Measurements from ENCODE around the gene SCYGR5.

DNA sequence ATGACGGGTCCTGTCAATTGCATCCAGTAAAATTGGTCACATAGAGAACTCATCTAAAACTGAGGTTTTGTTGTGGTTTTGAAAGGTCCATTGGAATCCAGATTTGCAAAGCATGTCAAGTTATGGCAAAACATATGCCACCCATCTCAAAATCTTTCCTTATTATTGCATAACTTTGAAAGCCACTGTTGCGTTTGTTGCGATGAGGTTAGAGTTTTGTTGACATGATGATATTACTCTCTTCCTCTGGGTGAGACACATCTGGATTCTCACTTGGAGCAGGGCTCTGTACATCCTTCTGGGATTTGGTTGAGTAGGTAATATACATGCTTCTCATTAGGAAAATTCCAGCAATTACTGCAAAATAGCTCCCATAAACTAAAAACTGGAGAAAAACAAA lies 20.6 kb downstream of the SCYGR5 start:
- no peak for TF ChIP-seq GLIS2 (tag by site-specific recombination; IDR thresholded peaks at IDR 0.05)
- TF ChIP-seq ZBTB1 (tag by site-specific recombination; IDR thresholded peaks at IDR 0.05): no peak
- TF ChIP-seq, protein P1, sequence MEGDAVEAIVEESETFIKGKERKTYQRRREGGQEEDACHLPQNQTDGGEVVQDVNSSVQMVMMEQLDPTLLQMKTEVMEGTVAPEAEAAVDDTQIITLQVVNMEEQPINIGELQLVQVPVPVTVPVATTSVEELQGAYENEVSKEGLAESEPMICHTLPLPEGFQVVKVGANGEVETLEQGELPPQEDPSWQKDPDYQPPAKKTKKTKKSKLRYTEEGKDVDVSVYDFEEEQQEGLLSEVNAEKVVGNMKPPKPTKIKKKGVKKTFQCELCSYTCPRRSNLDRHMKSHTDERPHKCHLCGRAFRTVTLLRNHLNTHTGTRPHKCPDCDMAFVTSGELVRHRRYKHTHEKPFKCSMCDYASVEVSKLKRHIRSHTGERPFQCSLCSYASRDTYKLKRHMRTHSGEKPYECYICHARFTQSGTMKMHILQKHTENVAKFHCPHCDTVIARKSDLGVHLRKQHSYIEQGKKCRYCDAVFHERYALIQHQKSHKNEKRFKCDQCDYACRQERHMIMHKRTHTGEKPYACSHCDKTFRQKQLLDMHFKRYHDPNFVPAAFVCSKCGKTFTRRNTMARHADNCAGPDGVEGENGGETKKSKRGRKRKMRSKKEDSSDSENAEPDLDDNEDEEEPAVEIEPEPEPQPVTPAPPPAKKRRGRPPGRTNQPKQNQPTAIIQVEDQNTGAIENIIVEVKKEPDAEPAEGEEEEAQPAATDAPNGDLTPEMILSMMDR (tag by site-specific recombination; IDR thresholded peaks at IDR 0.05): no peak
- TF ChIP-seq ZNF707 (tag by site-specific recombination; IDR thresholded peaks at IDR 0.05): no peak
- no peak for TF ChIP-seq TCF7L2 (IDR thresholded peaks at IDR 0.05; ENCODE audit: borderline replicate concordance, low read depth, low read length)
- no peak for TF ChIP-seq ZNF654 (tag by site-specific recombination; IDR thresholded peaks at IDR 0.05; ENCODE audit: low read depth)
- TF ChIP-seq, protein P2, sequence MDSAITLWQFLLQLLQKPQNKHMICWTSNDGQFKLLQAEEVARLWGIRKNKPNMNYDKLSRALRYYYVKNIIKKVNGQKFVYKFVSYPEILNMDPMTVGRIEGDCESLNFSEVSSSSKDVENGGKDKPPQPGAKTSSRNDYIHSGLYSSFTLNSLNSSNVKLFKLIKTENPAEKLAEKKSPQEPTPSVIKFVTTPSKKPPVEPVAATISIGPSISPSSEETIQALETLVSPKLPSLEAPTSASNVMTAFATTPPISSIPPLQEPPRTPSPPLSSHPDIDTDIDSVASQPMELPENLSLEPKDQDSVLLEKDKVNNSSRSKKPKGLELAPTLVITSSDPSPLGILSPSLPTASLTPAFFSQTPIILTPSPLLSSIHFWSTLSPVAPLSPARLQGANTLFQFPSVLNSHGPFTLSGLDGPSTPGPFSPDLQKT (IDR thresholded peaks at IDR 0.05; ENCODE audit: borderline replicate concordance, low read depth, low read length): no peak
- TF ChIP-seq, protein P3, sequence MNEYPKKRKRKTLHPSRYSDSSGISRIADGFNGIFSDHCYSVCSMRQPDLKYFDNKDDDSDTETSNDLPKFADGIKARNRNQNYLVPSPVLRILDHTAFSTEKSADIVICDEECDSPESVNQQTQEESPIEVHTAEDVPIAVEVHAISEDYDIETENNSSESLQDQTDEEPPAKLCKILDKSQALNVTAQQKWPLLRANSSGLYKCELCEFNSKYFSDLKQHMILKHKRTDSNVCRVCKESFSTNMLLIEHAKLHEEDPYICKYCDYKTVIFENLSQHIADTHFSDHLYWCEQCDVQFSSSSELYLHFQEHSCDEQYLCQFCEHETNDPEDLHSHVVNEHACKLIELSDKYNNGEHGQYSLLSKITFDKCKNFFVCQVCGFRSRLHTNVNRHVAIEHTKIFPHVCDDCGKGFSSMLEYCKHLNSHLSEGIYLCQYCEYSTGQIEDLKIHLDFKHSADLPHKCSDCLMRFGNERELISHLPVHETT (tag by site-specific recombination; IDR thresholded peaks at IDR 0.05): no peak
- TF ChIP-seq, protein P4, sequence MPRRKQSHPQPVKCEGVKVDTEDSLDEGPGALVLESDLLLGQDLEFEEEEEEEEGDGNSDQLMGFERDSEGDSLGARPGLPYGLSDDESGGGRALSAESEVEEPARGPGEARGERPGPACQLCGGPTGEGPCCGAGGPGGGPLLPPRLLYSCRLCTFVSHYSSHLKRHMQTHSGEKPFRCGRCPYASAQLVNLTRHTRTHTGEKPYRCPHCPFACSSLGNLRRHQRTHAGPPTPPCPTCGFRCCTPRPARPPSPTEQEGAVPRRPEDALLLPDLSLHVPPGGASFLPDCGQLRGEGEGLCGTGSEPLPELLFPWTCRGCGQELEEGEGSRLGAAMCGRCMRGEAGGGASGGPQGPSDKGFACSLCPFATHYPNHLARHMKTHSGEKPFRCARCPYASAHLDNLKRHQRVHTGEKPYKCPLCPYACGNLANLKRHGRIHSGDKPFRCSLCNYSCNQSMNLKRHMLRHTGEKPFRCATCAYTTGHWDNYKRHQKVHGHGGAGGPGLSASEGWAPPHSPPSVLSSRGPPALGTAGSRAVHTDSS (tag by site-specific recombination; IDR thresholded peaks at IDR 0.05): no peak
- TF ChIP-seq, protein P5, sequence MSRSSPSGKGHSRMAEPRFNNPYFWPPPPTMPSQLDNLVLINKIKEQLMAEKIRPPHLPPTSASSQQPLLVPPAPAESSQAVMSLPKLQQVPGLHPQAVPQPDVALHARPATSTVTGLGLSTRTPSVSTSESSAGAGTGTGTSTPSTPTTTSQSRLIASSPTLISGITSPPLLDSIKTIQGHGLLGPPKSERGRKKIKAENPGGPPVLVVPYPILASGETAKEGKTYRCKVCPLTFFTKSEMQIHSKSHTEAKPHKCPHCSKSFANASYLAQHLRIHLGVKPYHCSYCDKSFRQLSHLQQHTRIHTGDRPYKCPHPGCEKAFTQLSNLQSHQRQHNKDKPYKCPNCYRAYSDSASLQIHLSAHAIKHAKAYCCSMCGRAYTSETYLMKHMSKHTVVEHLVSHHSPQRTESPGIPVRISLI (tag by site-specific recombination; IDR thresholded peaks at IDR 0.05): no peak
- TF ChIP-seq ZNF16 (tag by site-specific recombination; IDR thresholded peaks at IDR 0.05; ENCODE audit: low read depth): no peak
- no peak for TF ChIP-seq MZF1 (tag by site-specific recombination; IDR thresholded peaks at IDR 0.05; ENCODE audit: borderline replicate concordance)
- TF ChIP-seq, protein P6, sequence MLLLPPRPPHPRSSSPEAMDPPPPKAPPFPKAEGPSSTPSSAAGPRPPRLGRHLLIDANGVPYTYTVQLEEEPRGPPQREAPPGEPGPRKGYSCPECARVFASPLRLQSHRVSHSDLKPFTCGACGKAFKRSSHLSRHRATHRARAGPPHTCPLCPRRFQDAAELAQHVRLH (tag by site-specific recombination; IDR thresholded peaks at IDR 0.05): no peak
- no peak for TF ChIP-seq ZNF274 (IDR thresholded peaks at IDR 0.05; ENCODE audit: low read length)
- TF ChIP-seq ZNF274 (tag by site-specific recombination; IDR thresholded peaks at IDR 0.05; ENCODE audit: borderline replicate concordance): no peak

Measured in HEK293 (cell line).